Activated T-helper 1 cell treated with anti-CD3 and anti-CD28 coated beads, Interleukin-2, amount 50 U/mL, for 16 hours (primary cell): ENCODE results near the gene NFIB.

Source experiments
- DNase-seq, 2 donors: peaks; one replicate each; pipeline ENCODE4 v3.0.0-alpha.2; 2020; ENCODE audit warnings: low read depth in 1 of 2, low spot score in 1 of 2

Gene NFIB

DNA sequence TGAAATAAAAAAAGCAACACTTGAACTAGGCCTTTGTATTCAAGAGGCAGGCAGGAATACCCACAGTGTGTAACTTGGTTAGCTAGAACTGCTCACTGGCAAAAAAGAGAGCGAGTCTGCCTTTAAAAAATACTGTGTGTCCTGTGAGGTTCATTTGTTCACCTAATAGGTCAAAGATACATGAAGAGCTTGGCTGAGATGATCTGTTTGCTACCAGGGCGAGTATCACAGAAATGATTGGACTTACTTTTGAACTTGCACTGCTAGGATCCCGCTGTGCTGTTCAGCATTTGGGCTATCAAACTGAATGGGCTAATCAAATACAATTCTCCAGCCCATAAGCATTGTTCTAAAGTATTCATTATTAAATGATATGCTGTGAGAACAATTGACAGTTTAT lies 229.1 kb downstream of the NFIB start:
- no peak for DNase-seq

DNA sequence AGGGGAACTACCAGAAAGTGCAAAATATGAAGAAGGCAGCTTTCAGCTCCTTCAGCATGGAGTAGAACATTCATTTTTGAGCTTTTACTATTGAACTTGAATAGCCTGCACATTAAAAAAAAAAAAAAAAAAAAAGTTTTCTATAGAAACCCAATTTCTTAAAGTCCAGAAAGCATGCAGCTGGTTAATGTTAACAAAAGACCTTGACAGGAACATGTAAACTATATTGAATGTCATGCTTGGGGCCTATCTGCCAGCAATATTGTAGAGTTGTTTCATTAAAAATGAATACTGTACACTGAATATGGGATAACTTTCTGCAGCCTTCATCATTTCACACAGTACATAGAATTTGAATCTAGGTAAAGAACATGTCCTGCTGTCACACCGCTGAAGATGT lies 230.6 kb downstream of the NFIB start:
- no peak for DNase-seq

DNA sequence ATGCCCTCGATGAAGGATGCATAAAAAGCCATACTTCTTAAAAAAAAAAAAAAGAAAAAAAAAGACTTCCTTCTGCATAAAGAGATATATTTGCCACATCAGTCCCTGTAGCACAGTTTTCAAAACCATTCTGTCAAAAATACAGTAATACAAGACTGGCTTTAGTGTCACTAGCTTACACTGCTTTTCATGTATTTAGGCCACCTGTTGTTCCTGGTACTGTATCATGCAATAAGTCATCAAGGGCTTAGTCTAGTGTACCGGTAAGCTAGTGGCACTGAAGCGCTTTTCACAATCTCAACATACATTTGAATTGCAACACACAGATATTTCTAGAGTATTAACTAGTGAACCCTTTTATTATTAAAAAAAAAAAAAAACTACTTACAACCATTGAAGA lies 231.2 kb downstream of the NFIB start:
- DNase-seq: no peak

DNA sequence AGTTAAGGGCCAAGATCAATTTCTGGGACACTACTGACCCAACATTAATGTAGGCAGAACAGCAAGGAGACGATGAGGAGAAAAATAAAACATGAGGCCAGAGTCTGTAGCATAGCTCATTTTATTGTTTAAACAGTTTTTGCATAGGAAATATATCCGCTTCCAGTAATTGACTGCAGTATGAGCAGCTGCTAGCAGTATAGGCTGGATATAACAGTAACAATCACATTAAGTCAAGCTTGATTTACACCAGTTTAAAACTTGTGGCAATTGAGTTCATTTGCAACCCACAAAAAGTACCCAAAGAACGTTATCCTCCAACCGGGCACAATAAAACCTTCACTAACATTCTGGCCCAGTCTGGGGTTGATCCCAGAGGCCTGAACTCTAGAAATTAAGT lies 232.2 kb downstream of the NFIB start:
- DNase-seq: no peak

DNA sequence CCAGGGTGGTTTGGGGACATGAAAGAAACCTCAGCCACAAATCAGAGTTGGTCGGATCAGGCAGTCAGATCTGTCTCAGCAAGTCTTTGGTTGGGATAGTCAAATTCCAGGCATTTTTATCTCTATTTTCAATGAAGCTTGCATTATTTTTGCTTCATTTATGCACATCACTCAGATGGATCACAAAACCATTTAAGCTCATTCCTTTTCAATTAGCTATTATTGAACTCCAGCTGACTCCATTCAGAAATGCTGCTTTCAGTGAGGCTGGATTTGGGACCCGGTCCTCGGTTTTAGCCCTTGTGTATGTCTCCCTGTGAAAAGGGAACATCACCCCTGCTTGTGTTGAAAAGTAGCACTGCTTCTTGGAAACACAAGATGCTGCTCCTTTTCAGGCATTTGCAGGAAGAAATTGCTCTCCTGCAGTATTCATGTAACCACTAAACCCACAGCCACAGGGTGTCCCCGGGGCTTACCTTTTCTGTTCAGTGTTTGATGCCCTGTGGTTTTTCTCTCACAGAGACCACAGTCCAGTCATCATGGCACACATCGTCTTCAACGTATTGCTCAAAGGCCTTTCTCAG lies 232.9 kb downstream of the NFIB start:
- no peak for DNase-seq

DNA sequence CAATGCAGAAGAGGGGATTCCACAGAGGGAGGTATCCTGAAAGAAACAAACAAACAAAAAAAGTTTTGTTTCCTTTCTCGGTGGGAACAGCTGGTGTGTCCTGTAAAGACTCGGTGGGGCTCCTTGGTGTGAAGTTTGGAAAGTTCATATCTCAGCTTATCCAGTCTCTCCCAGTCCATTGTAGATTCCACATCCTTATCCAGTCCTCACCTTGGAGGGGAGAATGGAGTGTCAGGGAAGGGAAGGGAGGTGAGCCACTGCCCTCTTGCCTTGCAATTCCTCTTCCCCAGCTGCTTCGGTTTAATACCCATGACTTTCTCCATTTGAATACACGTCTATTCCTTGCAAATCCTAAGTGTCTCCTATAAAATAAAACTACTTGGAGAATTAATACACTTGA lies 234.5 kb downstream of the NFIB start:
- no peak for DNase-seq

DNA sequence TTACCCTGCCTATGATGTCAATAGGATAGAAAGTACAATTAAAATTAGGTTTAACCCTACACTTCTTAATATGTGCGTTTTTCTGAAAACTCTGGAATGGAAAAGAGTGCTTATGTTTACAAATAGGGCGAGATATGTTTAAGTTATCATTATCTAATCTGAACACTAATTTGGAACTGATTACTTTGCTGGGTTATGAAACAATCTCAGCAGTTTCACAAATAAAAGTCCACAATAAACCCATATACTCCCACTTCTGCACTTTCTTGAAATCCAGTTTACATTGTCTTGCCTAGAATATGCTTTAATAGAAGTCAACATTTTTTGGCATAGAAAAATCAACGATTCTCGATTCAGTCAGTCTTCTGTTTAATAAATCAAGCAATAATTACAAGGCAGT lies 236.3 kb downstream of the NFIB start:
- DNase-seq: no peak

DNA sequence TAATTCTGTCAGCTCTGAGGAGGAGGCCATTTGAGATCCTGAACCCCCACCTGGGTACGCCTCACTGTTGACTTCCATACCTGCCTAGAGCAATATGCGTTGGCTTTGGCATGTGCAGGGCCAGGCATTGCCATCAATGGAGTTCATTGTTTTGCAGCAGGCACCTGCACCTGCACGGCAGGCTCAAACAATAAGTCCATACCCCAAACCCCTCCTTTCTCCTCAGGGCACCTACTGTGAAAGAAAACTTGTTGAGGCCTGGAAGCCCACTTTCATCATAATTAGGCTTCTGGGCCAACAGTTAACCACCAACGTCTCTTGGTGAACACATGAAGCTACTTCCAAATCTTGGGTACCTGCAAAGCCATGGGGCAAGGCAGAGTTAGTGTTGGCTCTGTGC lies 238.7 kb downstream of the NFIB start:
- DNase-seq: no peak

DNA sequence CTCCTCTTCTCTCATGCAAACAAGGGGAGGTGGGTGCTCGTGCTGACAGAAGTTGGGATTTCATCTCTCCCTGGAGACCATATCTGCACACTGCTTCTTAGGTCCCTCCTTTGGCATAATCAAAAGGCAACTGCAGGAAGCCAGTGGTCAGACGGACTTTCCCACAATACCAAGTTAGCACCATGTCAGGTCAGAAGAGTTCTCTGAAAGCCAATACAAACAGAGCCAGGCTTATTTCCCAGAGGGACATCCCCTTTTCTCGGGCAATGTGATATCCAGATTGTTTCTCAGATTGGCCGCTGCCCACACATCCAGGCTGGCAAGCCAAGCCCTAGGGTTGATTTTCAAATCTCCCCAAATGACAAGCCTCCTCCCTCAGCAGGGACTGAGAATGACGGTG lies 241.1 kb downstream of the NFIB start:
- DNase-seq: no peak

DNA sequence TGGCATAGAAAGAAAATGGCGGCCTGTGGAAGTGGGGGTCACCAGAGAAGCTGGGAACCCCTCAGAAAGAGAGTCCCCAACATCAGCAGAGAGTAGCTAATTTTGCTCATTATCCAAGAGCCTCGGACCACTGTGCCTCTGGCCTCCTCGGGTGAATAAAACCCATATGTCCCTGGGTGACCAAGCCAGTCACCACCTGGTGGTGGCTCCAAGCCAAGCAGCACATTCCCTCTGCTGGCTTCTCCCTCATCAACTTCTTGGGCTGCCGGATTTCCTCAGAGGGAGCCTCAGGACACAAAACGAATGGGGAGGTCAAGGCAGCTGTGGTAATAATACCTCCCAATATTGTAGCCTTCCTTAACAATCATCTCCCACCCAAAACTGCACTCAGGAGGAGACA lies 242.5 kb downstream of the NFIB start:
- no peak for DNase-seq

DNA sequence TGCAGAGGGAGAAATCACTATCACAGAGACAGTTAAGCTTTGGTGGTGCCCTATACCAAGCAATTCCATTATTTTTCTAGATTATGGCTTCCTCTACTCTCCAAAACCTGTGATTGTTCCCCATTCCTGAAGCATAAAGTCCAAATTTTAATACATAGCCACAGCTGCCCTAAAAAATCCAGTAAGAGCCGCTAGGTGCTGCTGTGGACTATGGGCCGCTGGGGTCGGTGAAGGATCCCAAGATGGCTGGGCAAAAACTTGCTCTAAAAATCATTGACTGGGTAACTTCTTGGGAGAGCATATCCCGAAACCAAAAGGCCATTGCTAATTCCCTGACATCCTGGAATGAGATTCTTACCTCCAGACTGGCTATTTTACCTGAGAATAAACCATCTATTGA lies 245.3 kb downstream of the NFIB start:
- no peak for DNase-seq

DNA sequence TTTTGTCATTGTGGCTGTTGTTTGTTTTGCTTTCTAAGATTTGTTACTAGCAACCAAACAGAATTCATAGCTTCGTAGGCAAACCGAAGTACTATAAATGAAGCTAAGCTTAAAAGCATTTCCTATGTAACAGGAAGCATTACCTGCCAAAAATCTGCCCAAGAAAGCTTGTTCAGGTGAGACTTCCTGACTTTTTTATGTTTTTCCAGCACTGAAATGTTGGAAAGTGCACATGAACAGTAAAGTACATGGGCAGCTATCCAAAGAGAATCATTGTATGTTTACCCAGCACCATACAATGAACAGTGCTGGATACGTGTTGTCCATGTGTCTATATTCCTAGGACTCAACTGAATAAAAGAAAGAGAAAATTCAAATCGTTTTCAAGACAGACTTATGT lies 247.1 kb downstream of the NFIB start:
- DNase-seq: no peak

DNA sequence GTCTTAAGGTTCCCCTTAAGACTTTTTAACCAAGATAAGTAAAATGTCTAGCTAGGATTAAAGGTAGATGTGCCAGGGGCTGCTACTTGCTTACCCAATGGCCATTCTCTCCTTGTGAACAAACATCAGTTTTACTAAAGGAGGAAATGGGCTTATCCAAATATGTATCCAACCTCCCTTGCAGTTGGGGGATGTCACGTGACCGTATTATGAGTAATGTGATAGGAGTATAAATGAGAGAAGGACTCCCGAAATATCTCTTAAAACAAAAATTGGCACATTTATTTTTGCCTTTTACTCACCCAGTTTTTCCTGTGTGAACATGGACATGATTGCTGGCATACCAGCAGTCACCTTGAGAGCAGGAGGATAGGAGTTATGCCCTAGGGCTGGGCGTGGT lies 247.9 kb downstream of the NFIB start:
- DNase-seq: no peak

DNA sequence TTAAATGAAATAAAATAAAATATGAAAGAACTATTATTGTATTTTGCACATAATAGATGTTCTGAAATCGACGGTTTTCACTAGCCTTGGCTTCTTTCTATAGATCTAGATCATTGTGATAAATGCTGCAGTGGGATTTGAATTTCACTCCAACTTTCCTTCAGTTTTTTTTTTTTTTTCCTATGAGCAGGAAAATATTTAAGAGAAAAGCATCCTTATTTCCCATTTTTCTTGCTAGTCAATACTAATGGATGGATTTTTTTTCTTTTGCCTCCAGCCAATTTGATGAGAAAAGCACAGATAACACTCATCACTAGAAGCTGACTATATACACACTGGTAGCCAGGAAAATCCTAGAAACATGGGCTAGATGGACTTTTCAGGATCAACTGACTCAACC lies 249.0 kb downstream of the NFIB start:
- no peak for DNase-seq

DNA sequence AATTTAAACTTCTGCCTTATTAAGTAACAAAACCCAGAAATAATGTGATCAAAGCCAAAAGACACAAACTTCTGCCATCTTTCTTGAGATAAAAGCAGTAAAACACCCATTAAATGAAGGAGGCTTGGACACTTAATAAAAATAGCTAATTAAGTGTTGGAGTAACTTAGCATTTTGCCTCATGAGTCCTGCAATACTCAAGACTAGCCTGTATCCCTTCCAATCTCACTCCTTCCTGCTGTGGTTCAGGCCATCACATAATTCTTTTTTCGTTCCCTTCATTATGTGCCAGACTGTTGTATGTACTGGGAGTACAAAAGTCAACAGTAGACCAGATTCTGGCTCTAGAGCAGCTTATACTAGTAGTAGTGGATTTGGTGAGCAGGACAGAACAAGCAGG lies 250.2 kb downstream of the NFIB start:
- DNase-seq: no peak

DNA sequence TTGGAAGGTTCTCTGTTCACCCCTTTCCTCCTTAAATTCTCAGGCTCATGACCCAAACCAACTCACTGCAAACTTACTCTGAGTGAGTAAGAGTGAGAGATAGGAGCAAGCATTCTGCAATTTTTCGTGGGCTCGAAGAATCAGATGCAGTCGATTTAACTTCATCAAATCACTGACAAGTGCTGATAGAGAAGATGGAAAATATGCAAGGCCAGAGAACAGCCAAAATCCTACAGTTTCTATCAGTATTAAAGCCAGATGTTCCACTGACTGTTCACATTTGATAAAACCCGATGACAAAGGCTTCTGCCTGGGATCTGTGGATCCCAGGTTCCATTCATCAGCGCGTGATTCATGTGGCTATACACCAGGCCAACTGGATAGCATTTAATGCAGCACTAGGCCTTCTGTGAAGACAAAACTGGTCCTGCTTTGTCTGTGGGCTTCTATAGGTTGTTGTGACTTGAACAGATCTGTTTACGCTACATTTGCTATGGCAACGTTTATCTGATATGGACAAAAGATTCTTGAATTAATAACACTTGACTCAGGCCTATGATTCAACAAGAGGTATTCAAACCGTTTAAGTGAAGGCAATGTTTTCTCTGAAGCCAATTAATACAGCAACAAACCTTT lies 251.2 kb downstream of the NFIB start:
- DNase-seq: no peak

DNA sequence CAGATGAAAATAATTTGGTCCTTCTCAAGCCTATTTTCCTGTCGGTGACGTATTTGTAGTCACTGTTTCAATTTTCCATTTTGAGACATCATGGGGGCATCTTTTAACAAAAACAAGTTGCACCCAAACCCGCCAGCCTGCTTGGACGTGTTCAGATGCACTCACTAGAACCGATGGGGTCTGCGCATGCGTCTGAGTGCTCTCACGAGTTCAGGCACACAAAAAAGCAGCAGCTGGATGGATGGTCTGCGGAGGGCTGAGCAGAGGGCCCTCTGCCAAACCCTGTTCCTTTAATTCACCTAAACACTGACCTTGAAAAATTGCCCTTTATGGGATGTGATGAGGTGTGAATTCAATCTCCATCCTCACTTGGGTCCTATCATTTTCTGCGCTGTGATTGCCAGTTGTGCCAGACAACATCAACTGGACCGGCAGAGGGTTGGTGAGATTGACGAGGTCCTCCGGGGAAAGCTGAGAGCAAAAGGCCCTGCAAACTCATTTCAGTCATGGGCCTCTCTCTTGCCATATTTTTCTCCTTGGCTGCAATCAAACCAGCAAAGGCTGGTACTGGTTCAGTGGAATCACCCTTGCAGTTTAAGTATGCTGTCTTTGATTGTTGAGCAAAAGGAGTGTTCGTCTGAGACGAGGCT lies 251.9 kb downstream of the NFIB start:
- no peak for DNase-seq

DNA sequence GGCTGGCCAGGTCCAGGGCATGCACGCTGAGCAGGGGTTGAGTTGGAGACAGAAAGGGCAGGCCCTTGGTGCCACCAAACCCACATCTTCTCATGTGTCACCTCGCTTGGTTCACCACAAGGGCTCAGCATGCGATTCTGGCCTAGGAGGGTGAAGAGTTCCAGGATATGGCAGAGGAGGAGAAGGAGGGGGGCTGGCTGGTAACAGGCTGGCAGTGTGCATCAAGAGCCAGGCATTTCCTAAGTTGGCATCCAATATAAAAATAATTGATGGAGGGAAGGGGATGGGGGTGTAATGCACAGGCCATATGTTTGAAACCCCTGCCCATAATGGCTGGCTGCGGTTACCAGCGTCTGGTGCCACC lies 255.6 kb downstream of the NFIB start:
- DNase-seq: no peak

DNA sequence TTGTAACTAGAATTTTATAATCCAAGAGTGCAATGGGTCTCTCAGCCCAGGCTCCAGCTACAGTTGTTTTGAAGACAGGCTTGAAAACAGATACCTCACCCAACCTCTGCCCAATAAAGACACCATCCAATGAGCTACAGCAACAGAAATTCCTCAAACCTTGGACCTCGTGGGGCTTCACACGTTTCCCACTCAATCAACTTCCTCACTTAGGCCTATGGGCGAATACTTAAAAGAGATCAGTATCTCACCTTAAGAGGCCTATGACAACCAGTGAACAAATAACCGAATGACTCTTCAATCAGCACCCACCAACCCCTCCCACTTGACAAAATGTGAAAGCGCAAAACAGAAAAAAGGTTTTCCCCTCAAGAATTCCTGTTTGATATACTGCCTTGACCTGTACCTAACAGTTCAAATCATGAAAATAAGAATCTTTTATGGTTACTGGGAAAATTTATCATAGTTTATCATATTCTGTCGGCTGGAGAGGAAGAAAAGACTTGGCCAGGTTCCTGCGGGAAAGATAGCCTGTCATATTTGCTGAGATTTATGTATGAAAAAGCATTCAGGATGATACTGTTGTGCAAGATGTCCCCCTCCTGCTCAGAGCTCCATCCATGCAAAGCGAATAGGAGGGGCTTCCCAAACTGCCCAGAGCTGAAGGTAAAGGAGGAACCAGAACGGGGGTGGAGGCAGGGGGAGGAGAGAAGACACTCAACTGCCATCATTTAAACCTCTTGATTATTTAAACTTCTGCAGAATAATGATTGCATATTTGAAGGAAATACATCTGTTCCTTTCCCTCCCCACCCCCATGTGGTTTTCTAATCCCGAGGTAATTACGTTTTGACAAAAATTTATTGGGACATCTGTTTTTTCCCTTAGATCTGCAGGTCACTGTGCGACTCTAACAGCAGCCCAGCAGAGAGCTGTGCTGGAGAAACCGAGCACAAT lies 256.3 kb downstream of the NFIB start:
- DNase-seq: no peak

DNA sequence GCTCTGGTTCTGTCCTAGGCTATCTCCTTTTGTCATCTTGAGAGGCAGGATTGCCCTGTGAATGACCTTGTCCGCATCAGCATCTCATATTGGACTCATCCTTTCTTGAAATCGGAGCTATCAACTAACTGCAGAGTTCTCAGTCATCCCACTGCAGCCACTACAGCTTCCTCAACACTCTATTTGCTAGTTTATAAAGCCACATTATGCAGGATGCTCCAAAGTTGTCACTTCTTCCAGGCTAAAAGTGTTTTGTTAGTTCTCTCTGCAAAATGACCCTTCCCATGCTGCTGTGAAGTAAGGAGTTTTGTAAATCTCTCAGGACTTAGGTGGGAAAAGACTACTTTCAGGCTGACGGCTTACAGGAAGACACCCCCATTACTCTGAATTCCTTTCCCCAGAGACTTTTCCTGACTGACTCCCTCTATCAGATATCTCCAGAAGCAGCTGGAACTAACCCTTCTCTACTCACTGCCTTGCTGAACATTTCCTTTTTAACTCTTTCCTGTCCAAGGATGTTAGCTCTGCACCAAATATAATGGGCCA lies 257.6 kb downstream of the NFIB start:
- no peak for DNase-seq

DNA sequence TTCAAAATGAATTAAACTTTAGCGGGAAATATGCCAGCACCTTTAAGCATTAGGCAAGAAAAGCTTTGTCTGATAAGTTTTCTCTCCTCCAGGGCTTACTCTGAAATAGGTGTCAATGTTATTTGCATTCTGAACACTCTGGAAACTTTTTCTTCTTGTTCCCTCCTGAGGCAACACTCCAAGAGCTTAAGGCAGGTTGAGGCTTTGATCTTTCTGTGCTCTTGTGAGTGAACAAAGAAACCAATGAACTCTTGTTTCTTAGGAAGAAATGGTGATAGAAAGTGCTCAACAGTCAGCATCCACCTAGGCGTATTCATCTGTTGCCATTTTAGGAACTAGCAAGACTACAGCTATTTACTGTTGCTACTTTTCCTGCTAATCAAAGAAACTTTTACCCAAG lies 259.8 kb downstream of the NFIB start:
- no peak for DNase-seq

DNA sequence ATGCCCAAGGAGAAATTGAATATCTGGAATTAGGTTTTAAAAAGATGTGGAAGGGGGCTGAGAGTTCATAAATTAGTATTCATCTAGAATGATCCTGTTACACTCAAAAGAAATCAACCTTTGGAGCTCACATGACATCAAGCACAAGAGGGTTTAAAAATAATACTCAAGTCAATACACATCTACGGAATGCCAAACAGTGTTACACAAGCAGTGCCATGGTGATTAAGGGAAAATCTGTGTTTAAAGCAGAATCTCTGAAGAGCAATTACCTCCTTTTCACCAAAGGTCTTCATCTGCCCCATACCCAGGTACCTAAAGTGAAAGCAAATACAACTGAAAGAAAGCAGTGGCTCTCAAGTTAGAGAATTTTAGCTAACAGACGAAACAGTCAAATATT lies 261.6 kb downstream of the NFIB start:
- DNase-seq: no peak
